Spleen (tissue), 11 donors: ENCODE measurements around the gene CNNM3. TPM values are rescaled to one million over a fixed set of nuclear protein-coding genes. Genes with fewer than 3 reads are reported as not detected.
A peak's percentile ranks its signal among the peaks of the same experiment; 100 is the strongest.
"Not testable (repeated sequence)": the region's sequence is repeated elsewhere in the genome, so short reads cannot be mapped to it uniquely, and the experiment has no call there.

Experiments
- DNase-seq: peaks from one replicate; pipeline ENCODE4 v3.0.0-alpha.2; 2020
- H3K27ac ChIP-seq, 8 donors: fragments of 200-600 bp; sonication (generic) in 7 of 8; 1 replicate in 4 of 8; 2 replicates in 4 of 8; pipeline versions ENCODE4 v1.5.0 to v1.8.0; 2016 to 2021; ENCODE audit warnings: inconsistent platforms in 4 of 8, mild to moderate bottlenecking in 4 of 8, moderate library complexity in 1 of 8
- H3K27me3 ChIP-seq, 7 donors: fragments of 200-600 bp; sonication (generic) in 6 of 7; replicated peaks in 1 of 7; 1 replicate in 4 of 7; 2 replicates in 3 of 7; pipeline versions ENCODE4 v1.5.0 to v1.8.0; 2016 to 2021; ENCODE audit warnings: inconsistent platforms in 3 of 7, mild to moderate bottlenecking in 1 of 7
- H3K36me3 ChIP-seq, 6 donors: fragments of 200-600 bp; sonication (generic) in 5 of 6; 1 replicate in 4 of 6; 2 replicates in 2 of 6; pipeline versions ENCODE4 v1.5.0 to v1.8.0; 2016 to 2021; ENCODE audit warnings: inconsistent platforms in 2 of 6
- H3K4me1 ChIP-seq, 6 donors: fragments of 200-600 bp; sonication (generic) in 5 of 6; 1 replicate in 3 of 6; 2 replicates in 3 of 6; pipeline versions ENCODE4 v1.5.0 to v1.8.0; 2016 to 2021; ENCODE audit warnings: inconsistent platforms in 3 of 6
- H3K4me3 ChIP-seq, 8 donors: fragments of 200-600 bp; sonication (generic) in 7 of 8; 1 replicate in 4 of 8; 2 replicates in 4 of 8; pipeline versions ENCODE4 v1.5.0 to v1.8.0; 2016 to 2021; ENCODE audit warnings: inconsistent platforms in 4 of 8, mild to moderate bottlenecking in 4 of 8, moderate library complexity in 2 of 8
- H3K9me3 ChIP-seq, 8 donors: fragments of 200-600 bp; sonication (generic) in 7 of 8; 1 replicate in 4 of 8; 2 replicates in 4 of 8; pipeline versions ENCODE4 v1.5.0 to v1.8.0; 2016 to 2021; ENCODE audit warnings: inconsistent platforms in 4 of 8
- POLR2A ChIP-seq, 3 donors: fragments of 450-650 bp; IDR thresholded peaks; one replicate each; pipeline ENCODE4 v1.5.1; 2017; ENCODE audit warnings: antibody characterized with exemption in 3 of 3, mild to moderate bottlenecking in 1 of 3
- POLR2AphosphoS5 ChIP-seq, 3 donors: sonication (generic); formaldehyde crosslinking; IDR thresholded peaks; one replicate each; pipeline ENCODE4 v1.5.1; 2017; ENCODE audit warnings: antibody characterized with exemption in 3 of 3
- WGBS, 5 donors: extraction: QIAGEN DNeasy Blood & Tissue Kit in 3 of 5; methylation state at CpG; one replicate each; pipeline versions ENCODE4 v1.1.5 to v1.1.7; 2013 to 2018; 5-methylcytosine and 5-hydroxymethylcytosine counted together
- intact Hi-C: fragments of 100-400 bp; cut with DNase I; formaldehyde crosslinking; loops from one replicate; pipeline ENCODE4 v1.15.0; 2023; ENCODE audit warnings: low total_unique reads
- polyA plus RNA-seq, 3 donors: library from polyadenylated mRNA; stranded (reverse); fragments of 200-250 nt; gene quantifications; one replicate each; pipeline ENCODE4 v1.2.1, GENCODE V29; 2013
- total RNA-seq, 7 donors: library from RNA; depleted of rRNA in 3 of 7; stranded (reverse); fragments of >200 nt in 3 of 7; fragmentation: NEBNext Ultra II Directional in 4 of 7; extraction: Animal tissue kit (Norgen Biotek cat#: 25700) in 4 of 7; gene quantifications; one replicate each; pipeline versions ENCODE4 v1.1.0 to v1.2.1, GENCODE V29; 2016 to 2021
- TF ChIP-seq, protein P1 (sequence below), 11 experiments: fragments of 200-600 bp in 7 of 11; fragments of 450-650 bp in 4 of 11; sonication (generic) in 4 of 11; IDR thresholded peaks in 8 of 11; conservative IDR thresholded peaks in 3 of 11; 1 replicate in 7 of 11; 2 replicates in 4 of 11; pipeline versions ENCODE4 v1.4.0 to v1.8.0; 2016 to 2021; ENCODE audit warnings: antibody characterized with exemption in 11 of 11, inconsistent platforms in 4 of 11, mild to moderate bottlenecking in 1 of 11
- donor health status: healthy with polysubstance abuse.
- donor health status: DM: no; HTN: no; CAD: no; lungs with moderate emphysema.
- donor health status: DM: no; HTN: no; CAD: no.
- donor health status: Bipolar disorder and iron deficiency.
- donor health status: healthy.
- donor health status: DM: no; HTN: no; CAD: no.
- donor health status: DM: yes; HTN: yes; CAD: no.

Gene CNNM3
- total and polyA plus RNA-seq, 10 donors, result 3.7 to 37.8 (median 23.2) TPM

DNA sequence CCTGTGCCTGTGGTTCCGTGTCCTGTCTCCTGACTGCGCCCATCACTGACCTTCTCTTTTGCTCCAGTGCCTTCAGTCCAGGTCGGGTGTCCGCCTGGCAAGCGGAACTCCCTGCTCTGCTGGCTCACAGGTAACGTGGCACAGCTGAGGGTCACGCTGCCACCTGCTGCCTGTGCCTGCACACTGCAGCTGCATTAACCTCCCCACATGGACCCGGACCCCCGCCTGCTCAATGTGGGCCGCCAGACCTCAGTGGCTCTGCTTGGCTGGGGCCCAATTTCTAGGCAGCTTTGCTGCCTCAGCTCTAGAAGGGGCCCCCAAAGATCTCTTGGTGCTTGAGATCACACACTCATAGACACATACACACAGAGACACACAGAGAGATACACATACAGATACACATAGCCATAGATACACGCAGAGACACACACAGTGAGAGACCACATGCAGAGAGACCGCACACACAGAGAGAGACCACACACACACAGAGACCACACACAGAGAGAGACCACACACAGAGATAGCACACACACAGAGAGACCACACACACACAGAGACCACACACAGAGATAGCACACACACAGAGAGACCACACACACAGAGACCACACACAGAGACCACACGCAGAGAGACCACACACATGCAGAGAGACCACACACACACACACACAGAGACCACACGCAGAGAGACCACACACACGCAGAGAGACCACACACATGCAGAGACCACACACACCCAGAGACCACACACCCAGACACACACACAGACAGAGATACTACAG lies 14.9 kb upstream of the CNNM3 start:
- Histone ChIP-seq H3K9me3 (no peaks in the 10 kb centered on the region), H3K4me1 (peaks cover 6 to 42% (median 22%) of the 10 kb centered on the region in 6 donors), H3K27me3 (no peaks in the 10 kb centered on the region), H3K36me3 (peaks cover 0 to 51% (median 29%) of the 10 kb centered on the region in 6 donors), H3K27ac (peak overlapping the region in 3 of 8 donors; percentile 8 to 81 (median 35)), H3K4me3 (no peak overlapping the region)
- no peak for TF ChIP-seq POLR2A (IDR thresholded peaks at IDR 0.05)
- TF ChIP-seq, protein P1, sequence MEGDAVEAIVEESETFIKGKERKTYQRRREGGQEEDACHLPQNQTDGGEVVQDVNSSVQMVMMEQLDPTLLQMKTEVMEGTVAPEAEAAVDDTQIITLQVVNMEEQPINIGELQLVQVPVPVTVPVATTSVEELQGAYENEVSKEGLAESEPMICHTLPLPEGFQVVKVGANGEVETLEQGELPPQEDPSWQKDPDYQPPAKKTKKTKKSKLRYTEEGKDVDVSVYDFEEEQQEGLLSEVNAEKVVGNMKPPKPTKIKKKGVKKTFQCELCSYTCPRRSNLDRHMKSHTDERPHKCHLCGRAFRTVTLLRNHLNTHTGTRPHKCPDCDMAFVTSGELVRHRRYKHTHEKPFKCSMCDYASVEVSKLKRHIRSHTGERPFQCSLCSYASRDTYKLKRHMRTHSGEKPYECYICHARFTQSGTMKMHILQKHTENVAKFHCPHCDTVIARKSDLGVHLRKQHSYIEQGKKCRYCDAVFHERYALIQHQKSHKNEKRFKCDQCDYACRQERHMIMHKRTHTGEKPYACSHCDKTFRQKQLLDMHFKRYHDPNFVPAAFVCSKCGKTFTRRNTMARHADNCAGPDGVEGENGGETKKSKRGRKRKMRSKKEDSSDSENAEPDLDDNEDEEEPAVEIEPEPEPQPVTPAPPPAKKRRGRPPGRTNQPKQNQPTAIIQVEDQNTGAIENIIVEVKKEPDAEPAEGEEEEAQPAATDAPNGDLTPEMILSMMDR (IDR thresholded peaks at IDR 0.05 in 8 of 11, conservative IDR thresholded peaks at IDR 0.05 in 3 of 11), result peak; percentile 84 to 93 (median 90)
- peak; percentile 62 to 76 (median 67) for TF ChIP-seq POLR2AphosphoS5 (IDR thresholded peaks at IDR 0.05)
- 37 to 46% (median 44%) methylated on average over 15 of the region's 15 CpGs for WGBS, 5 donors
- intact Hi-C loops, result no loop called here
- DNase-seq, result peak; percentile 94

DNA sequence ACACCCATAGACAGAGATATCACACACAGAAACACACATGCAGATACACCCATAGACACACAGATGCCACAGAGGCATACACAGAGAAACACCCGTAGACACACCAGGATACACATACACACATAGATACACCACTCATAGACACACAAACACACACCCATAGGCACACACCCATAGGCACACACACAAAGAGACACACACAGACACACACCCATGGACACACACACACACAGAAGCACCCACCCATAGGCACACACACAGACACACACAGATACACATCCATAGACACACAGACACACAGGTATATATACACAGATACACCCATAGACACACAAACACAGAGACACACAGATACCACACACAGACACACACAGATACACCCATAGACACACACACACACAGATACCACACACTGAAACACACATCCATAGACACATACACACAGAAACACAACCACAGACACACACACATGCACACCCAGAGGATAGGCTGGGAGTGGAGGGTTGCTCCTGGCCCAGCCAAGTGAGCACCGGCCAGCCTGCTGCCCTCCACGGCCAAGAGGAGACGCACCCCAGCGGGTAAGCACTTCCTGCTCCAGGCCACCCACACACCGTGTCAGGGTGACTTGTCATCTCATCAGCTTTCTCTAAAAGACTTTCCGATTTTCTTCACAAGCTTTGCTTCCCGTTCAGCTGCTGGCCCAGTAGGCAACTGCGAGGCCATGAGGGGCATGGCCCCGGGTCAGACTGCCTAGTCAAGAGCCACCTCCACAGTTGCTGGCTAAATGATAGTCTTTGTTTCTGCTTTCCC lies 14.1 kb upstream of the CNNM3 start:
- Histone ChIP-seq H3K36me3 (peaks cover 0 to 49% (median 28%) of the 10 kb centered on the region in 6 donors), H3K4me1 (peaks cover 7 to 50% (median 27%) of the 10 kb centered on the region in 6 donors), H3K27me3 (no peaks in the 10 kb centered on the region), H3K9me3 (no peaks in the 10 kb centered on the region), H3K4me3 (no peak overlapping the region), H3K27ac (peak overlapping the region in 7 of 8 donors; percentile 6 to 81 (median 48))
- peak; percentile 90 for DNase-seq
- TF ChIP-seq POLR2AphosphoS5 (IDR thresholded peaks at IDR 0.05), result peak; percentile 34 to 66 (median 39)
- TF ChIP-seq POLR2A (IDR thresholded peaks at IDR 0.05), result no peak
- intact Hi-C loops, result no loop called here
- WGBS, 5 donors, result 42 to 75% (median 62%) methylated on average over 9 to 10 of the region's 10 CpGs

DNA sequence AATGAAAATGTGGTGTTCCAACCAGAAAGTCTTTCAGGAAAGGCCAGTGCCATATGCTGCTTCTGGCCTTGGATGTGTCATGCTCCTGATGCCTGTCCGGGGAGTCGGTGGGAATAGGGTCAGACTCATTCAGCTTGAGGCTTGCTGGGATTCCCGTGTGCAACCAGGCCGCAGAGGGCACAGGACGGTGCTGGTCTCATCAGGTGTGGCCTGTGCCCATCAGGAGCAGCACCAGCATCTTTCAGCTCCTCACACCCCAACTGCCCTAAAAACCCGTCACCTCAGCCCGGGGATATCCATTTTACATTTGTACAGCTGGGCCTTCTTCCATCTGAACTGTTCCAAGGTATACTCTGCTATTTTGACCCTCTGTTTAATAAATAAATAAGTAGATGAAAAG lies 13.3 kb upstream of the CNNM3 start:
- no peak overlapping the region for H3K4me3 ChIP-seq
- H3K36me3 ChIP-seq, result peaks cover 0 to 41% (median 21%) of the 10 kb centered on the region in 6 donors
- 92 to 97% (median 94%) methylated on average over 7 of the region's 7 CpGs for WGBS, 5 donors
- TF ChIP-seq, protein P1 (IDR thresholded peaks at IDR 0.05 in 8 of 11, conservative IDR thresholded peaks at IDR 0.05 in 3 of 11), result no peak
- TF ChIP-seq POLR2A (IDR thresholded peaks at IDR 0.05), result no peak
- DNase-seq, result peak; percentile 63
- intact Hi-C loops, result no loop called here
- no peaks in the 10 kb centered on the region for H3K9me3 ChIP-seq
- peak overlapping the region in 6 of 8 donors; percentile 6 to 81 (median 50) for H3K27ac ChIP-seq
- H3K4me1 ChIP-seq, result peaks cover 7 to 58% (median 34%) of the 10 kb centered on the region in 6 donors
- no peaks in the 10 kb centered on the region for H3K27me3 ChIP-seq

DNA sequence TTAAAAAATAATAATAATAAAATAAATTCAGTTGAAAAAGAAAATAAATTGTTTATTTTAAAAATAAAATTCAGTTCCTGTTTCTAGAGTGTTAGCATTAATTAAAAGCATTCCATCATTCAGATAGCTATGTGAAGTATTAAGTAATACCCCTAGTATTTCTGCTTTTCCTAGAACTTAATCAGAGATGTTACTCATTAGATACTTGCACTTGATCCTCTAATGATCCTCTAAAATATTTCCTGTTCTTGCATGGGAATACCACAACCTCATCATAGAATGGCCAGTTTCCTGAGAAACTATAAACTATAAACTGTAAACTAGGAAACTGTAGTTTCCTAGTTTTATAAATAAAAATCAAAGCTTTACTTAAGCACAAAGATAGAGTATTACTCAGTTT lies 11.1 kb upstream of the CNNM3 start:
- H3K4me3 ChIP-seq, result no peak overlapping the region
- peaks cover 7 to 73% (median 42%) of the 10 kb centered on the region in 6 donors for H3K4me1 ChIP-seq
- H3K36me3 ChIP-seq, result peaks cover 0 to 36% (median 7%) of the 10 kb centered on the region in 6 donors
- DNase-seq, result no peak
- peak overlapping the region in 5 of 8 donors; percentile 1 to 59 (median 34) for H3K27ac ChIP-seq
- no peaks in the 10 kb centered on the region for H3K27me3 ChIP-seq
- intact Hi-C loops, result no loop called here
- no peaks in the 10 kb centered on the region for H3K9me3 ChIP-seq
- TF ChIP-seq, protein P1 (IDR thresholded peaks at IDR 0.05 in 8 of 11, conservative IDR thresholded peaks at IDR 0.05 in 3 of 11), result no peak
- TF ChIP-seq POLR2AphosphoS5 (IDR thresholded peaks at IDR 0.05) (no peak), POLR2A (IDR thresholded peaks at IDR 0.05) (no peak)

DNA sequence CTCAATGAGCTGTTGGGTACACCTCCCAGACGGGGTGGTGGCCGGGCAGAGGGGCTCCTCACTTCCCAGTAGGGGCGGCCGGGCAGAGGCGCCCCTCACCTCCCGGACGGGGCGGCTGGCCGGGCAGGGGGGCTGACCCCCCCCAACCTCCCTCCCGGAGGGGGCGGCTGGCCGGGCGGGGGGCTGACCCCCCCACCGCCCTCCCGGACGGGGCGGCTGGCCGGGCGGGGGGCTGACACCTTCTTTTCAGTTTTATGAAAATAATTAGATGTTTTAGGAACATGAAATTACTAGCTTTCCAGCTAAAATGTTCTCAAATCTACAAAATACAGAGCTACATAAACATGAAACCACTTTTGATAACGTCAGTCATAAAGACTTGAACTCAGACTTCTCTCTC lies 10.1 kb upstream of the CNNM3 start:
- WGBS, 5 donors, result 80 to 98% (median 95%) methylated on average over 5 to 18 of the region's 20 CpGs
- H3K9me3 ChIP-seq, H3K4me3 ChIP-seq, intact Hi-C loops, H3K27me3 ChIP-seq: not testable (repeated sequence)
- Histone ChIP-seq H3K4me1 (peaks cover 3 to 73% (median 38%) of the 10 kb centered on the region in 6 donors), H3K36me3 (peaks cover 0 to 42% (median 5%) of the 10 kb centered on the region in 6 donors), H3K27ac (peak overlapping the region; percentile 31 to 95 (median 80))
- DNase-seq, result peak; percentile 60
